ENCODE results near the gene POU3F1.

The POU3F1 gene

GRCh38 chr1:38061290-38061689 lies 14.7 kb upstream of the POU3F1 start:
- H4K20me1 ChIP-seq (ENCODE audit: low read depth, low read length) = no peaks in the 10 kb centered on the region
- H3F3A ChIP-seq (ENCODE audit: insufficient read depth) = no peaks in the 10 kb centered on the region
- H3K27me3 ChIP-seq (ENCODE audit: low read length) = no peaks in the 10 kb centered on the region
- H3K9ac ChIP-seq (ENCODE audit: low read length) = no peak overlapping the region
- TF ChIP-seq CTCF (IDR thresholded peaks at IDR 0.05; ENCODE audit: insufficient read depth, low read length, poor library complexity, severe bottlenecking) = no peak
- TF ChIP-seq EZH2phosphoT487 (conservative IDR thresholded peaks at IDR 0.05; ENCODE audit: low read length) = no peak
- H3K4me2 ChIP-seq (ENCODE audit: low read depth, low read length, poor library complexity, severe bottlenecking) = no peak overlapping the region
- no peaks in the 10 kb centered on the region for H3K36me3 ChIP-seq (ENCODE audit: low read length)
- H3K4me3 ChIP-seq (ENCODE audit: insufficient read depth, low read length, poor library complexity, severe bottlenecking) = no peak overlapping the region
- no peaks in the 10 kb centered on the region for H3K9me3 ChIP-seq (ENCODE audit: insufficient read depth, low read length)
- no peaks in the 10 kb centered on the region for H3K9me2 ChIP-seq (replicated peaks; ENCODE audit: insufficient read depth, low read length)
- no peak overlapping the region for H2AFZ ChIP-seq (ENCODE audit: low read depth, low read length, severe bottlenecking)
- H3K27ac ChIP-seq (ENCODE audit: low read depth, low read length) = no peak overlapping the region
- H3K79me2 ChIP-seq (ENCODE audit: insufficient read depth, low read length) = no peaks in the 10 kb centered on the region

- no peak overlapping the region for H2AFZ ChIP-seq (ENCODE audit: low read depth, low read length, severe bottlenecking)
- no peaks in the 10 kb centered on the region for H3K79me2 ChIP-seq (ENCODE audit: insufficient read depth, low read length)
- H3K4me2 ChIP-seq (ENCODE audit: low read depth, low read length, poor library complexity, severe bottlenecking) = no peak overlapping the region
- no peak overlapping the region for H3K27ac ChIP-seq (ENCODE audit: low read depth, low read length)
- no peaks in the 10 kb centered on the region for H3K36me3 ChIP-seq (ENCODE audit: low read length)
- TF ChIP-seq EZH2phosphoT487 (conservative IDR thresholded peaks at IDR 0.05; ENCODE audit: low read length) (no peak), CTCF (IDR thresholded peaks at IDR 0.05; ENCODE audit: insufficient read depth, low read length, poor library complexity, severe bottlenecking) (no peak)
- no peaks in the 10 kb centered on the region for H3K27me3 ChIP-seq (ENCODE audit: low read length)
- H4K20me1 ChIP-seq (ENCODE audit: low read depth, low read length) = no peaks in the 10 kb centered on the region
- no peak overlapping the region for H3K4me3 ChIP-seq (ENCODE audit: insufficient read depth, low read length, poor library complexity, severe bottlenecking)
- no peak overlapping the region for H3K9ac ChIP-seq (ENCODE audit: low read length)
- no peaks in the 10 kb centered on the region for H3K9me2 ChIP-seq (replicated peaks; ENCODE audit: insufficient read depth, low read length)
- H3F3A ChIP-seq (ENCODE audit: insufficient read depth) = no peaks in the 10 kb centered on the region
- no peaks in the 10 kb centered on the region for H3K9me3 ChIP-seq (ENCODE audit: insufficient read depth, low read length)
Measured at GRCh38 chr1:38060498-38060897, 13.9 kb upstream of the POU3F1 start.

- Histone ChIP-seq H3K9me2 (replicated peaks; ENCODE audit: insufficient read depth, low read length) (no peaks in the 10 kb centered on the region), H3K9ac (ENCODE audit: low read length) (no peak overlapping the region)
Measured at GRCh38 chr1:38059635-38060250, 13.2 kb upstream of the POU3F1 start.

More at GRCh38 chr1:38059635-38060250, 13.2 kb upstream of the POU3F1 start:
- H3K4me2 ChIP-seq (ENCODE audit: low read depth, low read length, poor library complexity, severe bottlenecking) = no peak overlapping the region
- no peaks in the 10 kb centered on the region for H3K79me2 ChIP-seq (ENCODE audit: insufficient read depth, low read length)
- no peaks in the 10 kb centered on the region for H3K27me3 ChIP-seq (ENCODE audit: low read length)
- H3F3A ChIP-seq (ENCODE audit: insufficient read depth) = no peaks in the 10 kb centered on the region
- H4K20me1 ChIP-seq (ENCODE audit: low read depth, low read length) = no peaks in the 10 kb centered on the region
- no peak overlapping the region for H2AFZ ChIP-seq (ENCODE audit: low read depth, low read length, severe bottlenecking)
- H3K36me3 ChIP-seq (ENCODE audit: low read length) = no peaks in the 10 kb centered on the region
- H3K4me3 ChIP-seq (ENCODE audit: insufficient read depth, low read length, poor library complexity, severe bottlenecking) = no peak overlapping the region
- H3K27ac ChIP-seq (ENCODE audit: low read depth, low read length) = no peak overlapping the region
- H3K9me3 ChIP-seq (ENCODE audit: insufficient read depth, low read length) = no peaks in the 10 kb centered on the region
- TF ChIP-seq EZH2phosphoT487 (conservative IDR thresholded peaks at IDR 0.05; ENCODE audit: low read length) = no peak
- no peak for TF ChIP-seq CTCF (IDR thresholded peaks at IDR 0.05; ENCODE audit: insufficient read depth, low read length, poor library complexity, severe bottlenecking)

Data from SU-DHL-6 (cell line).